ENCODE data around the gene ANKS1A.
"Not testable (repeated sequence)": the region's sequence is repeated elsewhere in the genome, so short reads cannot be mapped to it uniquely, and the experiment has no call there.

The ANKS1A gene

GRCh38 chr6:34961082-34961481, 72.0 kb downstream of the ANKS1A start:
- no peak for DNase-seq (ENCODE audit: low read depth)

GRCh38 chr6:34961574-34961973, 72.5 kb downstream of the ANKS1A start:
- DNase-seq (ENCODE audit: low read depth), result no peak

DNA sequence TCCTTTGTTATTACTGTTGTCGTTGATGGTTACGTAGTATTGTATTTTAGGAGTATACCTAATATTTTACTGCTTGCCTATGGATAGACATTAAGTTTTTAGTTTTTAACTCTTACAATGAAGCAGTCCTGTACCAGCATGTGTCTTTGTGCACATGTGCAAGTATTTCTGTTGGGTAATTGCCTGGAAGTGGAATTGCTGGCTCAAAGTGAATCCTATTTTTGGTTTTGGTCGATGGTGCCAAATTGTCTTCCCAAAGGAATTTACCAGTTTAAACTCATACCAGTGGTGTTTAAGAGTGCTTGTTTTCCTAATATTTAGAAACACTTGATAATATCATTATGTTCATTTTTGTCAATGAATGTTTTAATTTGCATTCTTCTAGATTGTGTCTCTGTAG, 75.5 kb downstream of the ANKS1A start:
- no peak for DNase-seq (ENCODE audit: low read depth)

- DNase-seq (ENCODE audit: low read depth), result no peak
Measured at GRCh38 chr6:34967461-34967860, 78.4 kb downstream of the ANKS1A start.

DNA sequence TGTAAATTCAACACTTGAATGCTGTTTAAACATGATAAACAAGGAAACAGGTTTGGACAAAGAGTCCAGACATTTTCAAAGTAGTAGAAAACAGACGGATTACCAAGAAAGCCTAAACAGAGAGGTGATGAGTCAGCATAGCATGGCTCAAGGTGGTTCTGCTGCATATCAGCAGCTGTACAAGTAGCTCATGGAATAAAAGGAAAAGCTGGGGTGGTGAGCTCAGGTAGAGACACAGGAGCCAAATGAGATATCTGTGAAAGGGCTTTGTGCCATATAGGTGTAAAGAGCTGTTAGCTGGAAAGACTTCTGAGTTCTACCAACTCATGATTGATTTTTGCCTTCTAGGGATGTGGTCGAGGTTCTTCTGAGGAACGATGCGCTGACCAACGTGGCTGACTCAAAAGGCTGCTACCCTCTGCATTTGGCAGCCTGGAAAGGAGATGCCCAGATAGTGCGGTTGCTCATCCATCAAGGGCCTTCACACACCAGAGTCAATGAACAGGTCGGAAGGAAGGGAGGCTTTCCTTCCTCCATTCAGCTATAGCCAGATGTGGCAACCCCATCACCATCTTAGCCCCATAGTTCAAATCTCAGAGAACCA, 80.7 kb downstream of the ANKS1A start:
- DNase-seq (ENCODE audit: low read depth), result peak; percentile 77

DNA sequence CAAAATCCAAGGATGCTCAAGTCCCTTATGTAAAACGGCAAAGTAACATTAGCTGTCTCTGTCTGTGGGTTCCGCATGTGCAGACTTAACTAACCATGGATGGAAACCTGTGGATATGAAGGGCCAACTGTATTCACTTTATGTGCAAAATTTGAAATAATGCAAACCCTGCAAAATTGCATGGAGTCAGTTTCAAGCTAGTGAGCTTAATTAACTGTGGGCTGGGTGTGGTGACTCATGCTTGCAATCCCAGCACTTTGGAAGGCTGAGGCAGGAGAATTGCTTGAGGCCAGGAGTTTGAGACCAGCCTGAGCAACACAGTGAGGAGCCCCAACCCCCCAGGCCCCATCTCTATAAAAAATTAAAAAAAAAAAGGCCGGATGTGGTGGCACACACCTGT, 81.4 kb downstream of the ANKS1A start:
- DNase-seq (ENCODE audit: low read depth), result no peak

DNA sequence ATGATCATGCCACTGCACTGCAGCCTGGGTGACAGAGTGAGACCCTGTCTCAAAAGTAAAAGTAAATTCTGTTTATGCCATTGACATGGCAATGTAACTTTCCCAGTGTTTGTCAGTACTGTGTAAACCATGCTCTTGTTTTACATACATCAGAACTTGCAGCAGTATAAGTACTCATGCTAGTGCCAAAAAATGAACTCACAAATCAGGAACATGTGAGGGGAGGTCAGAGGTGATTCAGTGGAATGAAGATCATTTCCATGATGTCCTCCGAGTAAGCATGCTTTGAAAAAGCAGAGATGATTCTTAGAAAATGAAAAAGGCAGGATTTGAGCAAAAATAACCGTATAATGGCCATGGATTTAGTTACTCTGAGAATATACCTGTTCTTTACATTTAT, 81.9 kb downstream of the ANKS1A start:
- DNase-seq (ENCODE audit: low read depth), result no peak

DNA sequence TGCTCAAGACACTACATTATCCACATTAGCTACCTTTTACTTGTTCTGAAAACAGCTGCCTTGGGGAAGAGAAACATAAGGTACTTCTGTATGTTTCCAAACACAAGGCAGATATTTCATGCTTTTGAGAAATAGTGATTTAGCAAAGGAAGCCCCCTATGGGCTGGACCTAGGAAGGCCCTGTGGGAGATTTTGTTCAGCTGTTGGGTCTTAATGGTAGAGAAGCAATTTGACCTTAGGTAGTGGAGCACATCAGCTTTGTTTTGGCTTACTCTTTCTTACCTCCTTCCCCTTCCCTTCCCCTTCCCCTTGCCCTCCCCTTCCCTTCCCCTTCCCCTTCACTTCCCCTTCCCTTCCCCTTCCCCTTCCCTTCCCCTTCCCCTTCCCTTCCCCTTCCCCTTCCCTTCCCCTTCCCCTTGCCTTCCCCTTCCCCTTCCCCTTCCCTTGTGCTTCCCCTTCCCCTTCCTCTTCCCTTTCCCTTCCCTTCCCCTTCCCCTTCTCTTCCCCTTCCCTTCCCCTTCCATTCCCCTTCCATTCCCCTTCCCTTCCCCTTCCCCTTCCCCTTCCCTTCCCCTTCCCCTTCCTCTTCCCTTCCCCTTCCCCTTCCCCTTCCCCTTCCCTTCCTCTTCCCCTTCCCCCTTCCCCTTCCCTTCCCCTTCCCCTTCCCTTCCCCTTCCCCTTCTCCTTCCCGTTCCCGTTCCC, 84.6 kb downstream of the ANKS1A start:
- no peak for DNase-seq (ENCODE audit: low read depth)

DNA sequence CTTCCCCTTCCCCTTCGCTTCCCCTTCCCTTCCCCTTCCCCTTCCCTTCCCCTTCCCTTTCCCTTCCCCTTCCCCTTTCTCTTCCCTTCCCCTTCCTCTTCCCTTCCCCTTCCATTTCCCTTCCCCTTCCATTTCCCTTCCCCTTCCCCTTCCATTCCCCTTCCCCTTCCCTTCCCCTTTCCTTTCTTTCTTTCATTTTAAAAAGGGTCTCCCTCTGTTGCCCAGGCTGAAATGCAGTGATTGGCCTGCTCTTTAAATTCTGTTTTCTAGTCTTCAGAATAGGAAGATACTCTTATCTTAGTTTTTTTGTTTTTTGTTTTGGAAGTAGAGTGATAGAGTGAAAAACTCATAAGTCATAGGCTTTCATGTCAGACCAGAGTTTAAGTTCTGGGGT, 85.2 kb downstream of the ANKS1A start:
- no peak for DNase-seq (ENCODE audit: low read depth)

GRCh38 chr6:34976239-34976638, 87.2 kb downstream of the ANKS1A start:
- no peak for DNase-seq (ENCODE audit: low read depth)

DNA sequence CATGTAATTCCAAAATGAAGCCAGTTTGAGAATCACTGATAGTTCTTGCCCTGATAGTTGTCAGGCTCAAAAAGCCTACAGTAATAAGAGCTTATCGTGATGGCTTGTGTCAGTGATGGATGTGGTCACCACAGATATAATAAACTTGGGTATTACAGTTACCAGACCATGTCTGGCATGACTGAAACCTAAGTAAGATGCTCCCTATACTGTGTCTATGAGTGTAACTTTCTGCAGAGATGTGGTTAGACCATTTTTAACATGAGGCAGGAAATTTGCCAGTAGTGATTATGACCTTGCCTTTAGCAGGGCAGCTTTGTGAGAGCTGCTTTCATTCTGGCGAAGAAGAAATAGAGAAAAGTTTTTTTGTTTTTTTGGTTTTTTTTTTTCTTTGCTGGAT, 90.2 kb downstream of the ANKS1A start:
- DNase-seq (ENCODE audit: low read depth), result peak; percentile 50

- DNase-seq (ENCODE audit: low read depth), result no peak
Measured at GRCh38 chr6:34979994-34980393, 90.9 kb downstream of the ANKS1A start.

DNA sequence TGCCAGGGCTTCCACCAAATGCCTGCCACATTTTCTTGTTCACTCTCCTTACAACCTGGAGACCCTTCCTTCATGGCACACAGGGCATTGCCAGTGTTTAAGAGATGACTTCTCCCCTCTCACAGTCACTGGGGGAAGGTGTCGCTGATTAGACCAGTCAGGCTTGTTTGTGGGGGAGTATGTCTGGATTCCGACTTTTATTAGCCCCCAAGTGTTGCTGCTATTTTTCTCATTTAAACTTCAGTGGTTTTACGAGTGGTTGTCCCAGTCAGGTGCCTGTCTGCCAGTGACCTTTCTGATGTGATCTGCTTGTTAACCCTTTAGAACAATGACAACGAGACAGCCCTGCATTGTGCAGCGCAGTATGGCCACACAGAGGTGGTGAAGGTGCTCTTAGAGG, 92.3 kb downstream of the ANKS1A start:
- no peak for DNase-seq (ENCODE audit: low read depth)

DNA sequence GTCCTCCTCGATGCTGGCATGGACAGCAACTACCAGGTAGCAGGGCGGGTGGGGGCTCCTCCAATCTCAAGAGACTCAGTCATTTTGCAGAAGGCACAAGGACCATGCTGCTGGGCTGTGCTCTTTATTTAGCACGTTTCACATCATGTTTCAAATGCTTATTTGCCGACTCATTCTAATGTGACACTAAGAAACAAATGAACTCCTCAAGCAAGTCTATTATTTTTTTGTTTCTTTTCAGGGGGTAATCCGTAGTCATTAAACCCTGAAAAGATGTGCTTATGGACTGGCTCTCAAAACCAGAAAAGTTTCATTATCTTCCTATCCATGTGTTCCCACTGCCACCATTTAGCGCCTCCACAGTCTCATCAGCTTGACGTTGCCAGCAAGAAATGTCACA, 92.9 kb downstream of the ANKS1A start:
- peak; percentile 11 for DNase-seq (ENCODE audit: low read depth)

- peak; percentile 21 for DNase-seq (ENCODE audit: low read depth)
Measured at GRCh38 chr6:34982424-34982852, 93.4 kb downstream of the ANKS1A start.

- no peak for DNase-seq (ENCODE audit: low read depth)
Measured at GRCh38 chr6:34984416-34984815, 95.4 kb downstream of the ANKS1A start.

- DNase-seq (ENCODE audit: low read depth), result no peak
Measured at GRCh38 chr6:34985236-34985635, 96.2 kb downstream of the ANKS1A start.

DNA sequence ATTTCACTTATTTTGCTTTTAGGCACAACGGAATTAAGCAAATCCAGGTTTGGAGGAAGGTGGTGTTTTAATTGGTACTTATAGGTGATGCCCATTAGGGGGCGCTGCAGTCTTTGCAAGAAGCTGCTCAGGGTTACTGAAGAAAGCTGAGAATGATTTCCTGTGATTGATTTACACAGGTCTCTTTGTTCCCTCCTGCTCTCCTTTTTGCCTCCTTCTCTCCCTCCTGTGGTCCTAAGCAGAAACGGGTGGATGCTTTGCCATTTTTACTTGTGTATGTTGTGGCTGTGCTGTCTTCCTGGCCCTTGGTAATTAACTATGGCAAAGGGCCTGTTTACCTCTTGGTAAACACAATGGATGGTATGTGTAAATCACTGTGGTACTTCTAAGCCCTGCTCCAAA, 97.8 kb downstream of the ANKS1A start:
- peak; percentile 75 for DNase-seq (ENCODE audit: low read depth)

DNA sequence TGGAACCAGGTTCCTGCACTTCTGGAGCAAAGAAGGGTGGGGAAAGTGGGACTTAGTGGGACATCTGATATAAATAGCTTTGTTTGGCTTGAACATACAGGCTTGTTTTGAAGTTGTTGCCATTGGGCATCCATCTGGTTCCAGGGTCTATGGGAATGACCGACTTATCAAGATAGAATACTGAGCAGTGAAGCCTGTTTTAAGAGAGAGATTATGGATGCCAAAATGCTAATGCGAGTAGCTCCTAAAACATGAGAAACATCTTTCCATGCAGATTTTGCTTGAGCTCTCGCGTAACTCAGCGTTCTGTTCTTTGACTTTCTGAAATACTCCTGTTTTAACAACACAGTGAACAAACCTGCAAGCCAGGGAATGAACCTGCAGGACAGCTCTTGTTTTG, 98.5 kb downstream of the ANKS1A start:
- DNase-seq (ENCODE audit: low read depth), result no peak

GRCh38 chr6:34990971-34991560, 102.0 kb downstream of the ANKS1A start:
- DNase-seq (ENCODE audit: low read depth), result peak; percentile 83

DNA sequence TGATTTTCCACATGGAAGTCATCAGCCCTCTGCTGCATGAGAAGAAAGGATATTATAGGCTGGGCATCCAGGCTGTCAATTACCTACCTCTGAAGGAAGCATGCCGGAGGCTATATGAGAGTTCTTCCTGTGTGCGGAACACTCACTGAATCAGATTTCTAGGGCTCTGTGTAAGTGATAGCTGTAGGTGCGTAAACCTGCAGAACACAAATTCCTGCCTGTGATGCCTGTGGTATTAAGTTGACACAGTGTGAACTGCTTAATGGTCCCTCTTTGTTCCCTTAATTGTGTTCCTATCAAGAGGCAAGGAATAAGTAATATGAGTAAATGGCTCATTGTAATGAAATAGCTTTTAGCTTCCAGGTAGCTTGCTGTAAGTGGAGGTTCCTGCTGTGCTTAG, 103.3 kb downstream of the ANKS1A start:
- DNase-seq (ENCODE audit: low read depth), result no peak

DNA sequence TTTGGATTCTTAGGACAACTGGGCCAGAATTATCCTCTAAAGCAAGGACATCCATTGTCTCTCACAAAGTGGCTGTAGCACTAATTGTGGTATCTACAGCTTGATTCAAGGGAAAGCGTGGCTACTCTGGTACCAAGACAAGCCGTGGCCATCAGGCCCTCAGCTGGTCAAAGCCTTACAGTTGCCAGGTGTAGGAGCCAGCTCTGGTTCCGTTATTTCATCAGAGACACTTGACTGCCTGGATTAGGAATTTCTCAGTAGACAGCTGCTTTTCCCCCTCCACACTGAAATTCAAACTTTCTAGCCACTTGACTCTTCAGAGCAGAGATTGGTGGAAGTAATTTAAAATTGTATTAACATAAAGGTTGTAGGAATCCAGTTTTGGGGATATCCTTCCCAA, 104.2 kb downstream of the ANKS1A start:
- no peak for DNase-seq (ENCODE audit: low read depth)

- DNase-seq (ENCODE audit: low read depth), result no peak
Measured at GRCh38 chr6:34994693-34995092, 105.6 kb downstream of the ANKS1A start.

DNA sequence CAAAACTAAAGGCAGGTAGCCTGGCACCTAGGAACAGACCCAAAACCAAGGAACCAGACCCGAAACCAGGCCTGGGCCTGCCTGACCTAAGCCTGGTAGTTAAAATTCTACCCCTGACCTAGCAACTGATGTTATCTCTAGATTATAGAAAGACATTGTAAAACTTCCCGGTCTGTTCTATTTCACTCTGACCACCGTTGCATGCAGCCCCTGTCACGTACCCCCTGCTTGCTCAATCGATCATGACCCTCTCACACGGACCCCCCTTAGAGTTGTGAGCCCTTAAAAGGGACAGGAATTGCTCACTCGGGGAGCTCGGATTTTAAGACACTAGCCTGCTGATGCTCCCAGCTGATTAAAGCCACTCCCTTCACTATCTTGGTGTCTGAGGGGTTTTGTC, 109.4 kb downstream of the ANKS1A start:
- DNase-seq (ENCODE audit: low read depth), result not testable (repeated sequence)
